GM19467 (cell line): ENCODE data around the gene MYCT1.
"Not testable (repeated sequence)": the region's sequence is repeated elsewhere in the genome, so short reads cannot be mapped to it uniquely, and the experiment has no call there.

Experiments
- ATAC-seq: cut with Tn5 transposase; IDR thresholded peaks from one replicate; pipeline ENCODE4 v1.9.1; 2021; ENCODE audit warnings: mild to moderate bottlenecking, moderate library complexity; ENCODE audit not compliant: unreplicated experiment

Gene MYCT1, protein sequence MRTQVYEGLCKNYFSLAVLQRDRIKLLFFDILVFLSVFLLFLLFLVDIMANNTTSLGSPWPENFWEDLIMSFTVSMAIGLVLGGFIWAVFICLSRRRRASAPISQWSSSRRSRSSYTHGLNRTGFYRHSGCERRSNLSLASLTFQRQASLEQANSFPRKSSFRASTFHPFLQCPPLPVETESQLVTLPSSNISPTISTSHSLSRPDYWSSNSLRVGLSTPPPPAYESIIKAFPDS

GRCh38 chr6:152697634-152698033, at the start of gene MYCT1:
TSS of gene MYCT1 (plus strand) at chr6:152697897. CDS start at chr6:152697903, 6 bp downstream.
- no peak for ATAC-seq

- no peak for ATAC-seq
Measured at GRCh38 chr6:152648105-152648504, 49.6 kb upstream of the MYCT1 start.

DNA sequence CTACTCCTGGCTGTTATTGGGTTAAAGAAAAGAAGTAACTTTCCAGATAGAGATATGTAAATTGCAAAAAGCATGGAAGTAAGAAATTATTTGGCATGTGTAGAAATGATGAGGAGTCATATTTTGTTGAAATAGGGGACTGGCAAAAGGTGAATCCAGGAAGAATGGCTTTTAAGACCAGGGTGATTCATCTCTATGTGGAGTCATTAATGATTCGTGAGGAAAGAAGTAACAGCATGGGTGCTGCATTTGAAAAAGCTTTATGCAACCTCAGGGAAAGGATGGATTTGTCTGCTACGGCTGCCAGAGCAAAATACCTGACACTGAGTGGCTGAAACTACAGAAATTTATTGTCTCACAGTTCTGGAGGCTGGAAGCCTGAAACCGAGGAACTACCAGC, 45.7 kb upstream of the MYCT1 start:
- no peak for ATAC-seq

DNA sequence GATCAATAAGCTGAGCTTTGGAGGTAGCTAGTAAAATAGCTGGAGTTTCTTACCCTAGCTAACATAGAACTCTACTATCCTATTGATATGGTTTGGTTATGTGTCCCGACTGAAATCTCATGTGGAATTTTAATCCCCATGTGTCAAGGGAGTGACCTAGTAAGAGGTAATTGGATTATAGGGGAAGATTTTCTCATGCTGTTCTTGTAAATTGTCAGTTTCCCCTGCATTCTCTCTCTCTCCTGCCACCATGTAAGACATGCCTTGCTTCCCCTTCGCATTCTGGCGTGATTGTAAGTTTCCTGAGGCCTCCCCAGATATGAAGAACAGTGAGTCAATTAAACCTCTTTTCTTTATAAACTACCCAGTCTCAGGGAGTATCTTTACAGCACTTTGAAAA, 35.9 kb upstream of the MYCT1 start:
- ATAC-seq: no peak

GRCh38 chr6:152669895-152670294, 27.8 kb upstream of the MYCT1 start:
- no peak for ATAC-seq

GRCh38 chr6:152671171-152671570, 26.5 kb upstream of the MYCT1 start:
- ATAC-seq: no peak

- no peak for ATAC-seq
Measured at GRCh38 chr6:152673236-152673635, 24.5 kb upstream of the MYCT1 start.

GRCh38 chr6:152680151-152680550, 17.5 kb upstream of the MYCT1 start:
- no peak for ATAC-seq

- no peak for ATAC-seq
Measured at GRCh38 chr6:152680879-152681517, 16.7 kb upstream of the MYCT1 start.

DNA sequence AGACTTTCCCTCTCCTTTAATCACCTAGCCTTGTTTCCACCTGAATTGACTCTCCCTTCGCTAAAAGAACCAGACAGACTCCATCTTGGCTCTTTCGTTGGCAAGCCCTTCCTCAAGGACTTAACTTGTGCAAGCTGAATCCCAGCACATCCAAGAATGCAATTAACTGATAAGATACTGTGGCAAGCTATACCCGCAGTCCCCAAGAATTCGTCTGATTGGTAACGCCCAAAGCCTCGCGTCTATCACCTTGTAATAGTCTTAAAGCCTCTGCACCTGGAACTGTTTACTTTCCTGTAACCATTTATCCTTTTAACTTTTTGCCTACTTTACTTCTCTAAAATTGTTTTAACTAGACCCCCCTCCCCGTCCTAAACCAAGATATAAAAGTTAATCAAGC, 15.6 kb upstream of the MYCT1 start:
- no peak for ATAC-seq

DNA sequence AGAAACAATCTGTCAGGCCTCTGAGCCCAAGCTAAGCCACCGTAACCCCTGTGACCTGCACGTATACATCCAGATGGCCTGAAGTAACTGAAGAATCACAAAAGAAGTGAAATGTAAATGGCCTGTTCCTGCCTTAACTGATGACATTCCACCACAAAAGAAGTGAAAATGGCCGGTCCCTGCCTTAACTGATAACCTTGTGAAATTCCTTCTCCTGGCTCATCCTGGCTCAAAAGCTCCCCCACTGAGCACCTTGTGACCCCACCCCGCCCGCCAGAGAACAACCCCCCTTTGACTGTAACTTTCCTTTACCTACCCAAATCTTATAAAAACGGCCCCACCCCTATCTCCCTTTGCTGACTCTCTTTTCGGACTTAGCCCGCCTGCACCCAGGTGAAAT, 14.8 kb upstream of the MYCT1 start:
- ATAC-seq: not testable (repeated sequence)

- no peak for ATAC-seq
Measured at GRCh38 chr6:152685819-152686218, 11.9 kb upstream of the MYCT1 start.

DNA sequence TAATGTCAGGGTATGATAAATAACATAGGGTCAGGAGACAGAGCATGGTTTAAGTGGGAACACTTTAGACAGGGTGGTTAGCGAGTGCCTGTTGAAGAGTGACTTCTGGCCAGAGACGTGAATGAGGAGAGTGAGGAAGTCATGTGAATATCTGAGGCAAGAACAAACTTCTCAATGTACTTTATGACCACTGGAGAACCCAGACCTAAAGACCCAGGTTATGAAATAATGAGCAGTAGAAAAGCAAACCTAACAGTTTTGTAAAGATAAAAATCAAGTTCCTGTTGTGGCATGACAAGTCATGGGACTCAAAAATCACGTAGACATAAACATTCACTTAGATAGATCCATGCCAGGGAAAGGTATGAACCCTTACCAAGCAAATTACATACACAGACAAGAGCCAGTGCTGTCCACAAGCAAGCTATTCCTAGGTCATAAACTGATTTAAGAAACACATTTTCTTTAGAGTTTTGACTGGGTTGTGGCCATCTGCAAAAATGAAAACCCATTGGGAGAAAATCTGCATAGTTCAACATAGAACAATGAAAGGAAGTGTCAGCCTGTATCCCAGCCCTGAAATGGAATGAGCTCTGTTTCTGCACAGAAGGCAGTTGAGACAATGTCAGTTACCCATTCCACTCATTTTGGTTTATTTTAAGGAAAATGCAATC, 2.2 kb upstream of the MYCT1 start:
- ATAC-seq: no peak

- ATAC-seq: no peak
Measured at GRCh38 chr6:152696522-152696921, 1.2 kb upstream of the MYCT1 start.

DNA sequence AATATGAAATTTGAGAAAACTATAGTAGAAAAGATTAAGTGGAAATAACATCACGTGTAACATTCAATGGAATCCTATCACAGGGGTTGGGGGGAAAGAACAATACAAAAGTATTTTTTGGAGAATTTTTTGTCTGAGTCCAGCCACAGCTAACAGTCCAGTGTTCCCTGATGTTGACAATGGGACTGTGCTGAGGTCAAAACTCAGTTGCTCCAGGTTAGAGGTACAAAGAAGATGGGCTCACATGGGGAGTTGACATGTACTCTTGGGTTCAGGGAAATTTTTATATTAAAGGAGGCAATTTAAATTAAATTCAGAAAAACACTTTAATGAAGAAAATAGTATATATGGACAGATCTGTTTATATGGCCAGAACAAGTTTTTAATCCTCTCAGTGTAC, 995 bp downstream of the MYCT1 start:
- ATAC-seq: no peak

DNA sequence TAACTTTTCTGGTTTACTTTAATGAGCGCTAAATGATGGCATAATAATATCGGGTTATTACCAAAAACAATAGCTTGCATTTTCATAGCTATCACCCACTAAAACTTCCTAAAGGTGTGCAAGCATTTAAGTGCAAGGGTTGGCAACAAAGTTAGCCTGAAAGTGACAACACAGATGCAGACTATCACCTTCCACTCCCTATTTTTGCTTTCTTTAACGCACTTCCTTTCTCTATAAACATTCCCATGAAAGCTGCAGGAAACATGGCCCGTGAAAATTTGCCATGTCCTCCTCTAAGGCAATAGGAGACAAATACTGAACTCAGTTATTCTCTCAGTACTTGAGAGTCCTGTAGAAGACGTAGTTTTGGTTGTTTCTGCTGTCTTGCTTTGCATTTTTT, 2.7 kb downstream of the MYCT1 start:
- ATAC-seq: no peak

- ATAC-seq: no peak
Measured at GRCh38 chr6:152701081-152701862, 3.6 kb downstream of the MYCT1 start.

GRCh38 chr6:152701863-152702401, 4.2 kb downstream of the MYCT1 start:
- ATAC-seq: no peak

DNA sequence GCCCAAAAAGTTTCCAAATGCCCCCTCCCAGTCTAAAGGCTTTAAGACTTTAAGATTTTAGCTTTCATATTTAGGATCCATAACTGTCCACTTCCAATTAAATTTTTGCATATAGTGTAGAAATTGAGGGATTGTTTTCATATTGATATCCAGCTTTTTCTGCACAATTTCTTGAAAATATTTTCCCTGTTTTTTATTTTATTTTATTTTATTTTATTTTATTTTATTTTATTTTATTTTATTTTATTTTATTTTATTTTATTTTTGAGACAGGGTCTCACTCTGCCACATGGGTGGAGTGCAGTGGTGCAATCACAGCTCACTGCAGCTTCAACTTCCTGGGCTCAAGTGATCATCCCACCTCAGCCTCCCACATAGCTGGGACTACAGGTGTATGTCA, 6.1 kb downstream of the MYCT1 start:
- ATAC-seq: not testable (repeated sequence)

GRCh38 chr6:152705327-152705726, 7.6 kb downstream of the MYCT1 start:
- ATAC-seq: no peak

DNA sequence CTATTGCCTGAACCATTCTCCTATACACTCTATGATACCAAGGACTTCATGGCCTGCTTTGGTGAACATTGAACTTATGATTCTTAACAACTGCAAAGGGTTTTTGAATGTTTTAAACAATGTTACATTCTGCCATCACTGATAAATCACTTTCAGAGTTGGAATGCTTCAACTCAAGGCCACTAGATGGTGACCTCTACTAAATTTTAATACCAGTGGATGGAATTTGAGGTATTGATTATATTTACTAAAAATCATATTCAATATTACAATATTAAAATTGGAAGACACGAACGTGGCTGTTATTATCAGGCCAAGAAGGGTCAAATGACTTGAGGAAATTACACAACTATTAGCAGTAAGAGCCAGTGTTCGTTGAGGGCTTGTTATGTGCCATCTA, 18.6 kb downstream of the MYCT1 start:
- no peak for ATAC-seq
